Measurements from ENCODE around the gene PPP1R14B.

Gene PPP1R14B

GRCh38 chr11:64246871-64247728, at the start of gene PPP1R14B:
Gene PPP1R14B (minus strand): TSS chr11:64246943. CDS start chr11:64246673, 270 bp downstream.
- CTCF ChIA-PET: interaction anchor here (0.8 to 3.7 kb wide), 7 partner anchors 20 to 59 kb away, joined by 3 to 26 read pairs (median 4); no protein-coding TSS in a partner anchor
- DNase-seq (ENCODE audit: extremely low spot score): peak; percentile 85

GRCh38 chr11:64296236-64296635, 49.5 kb upstream of the PPP1R14B start:
- no peak for DNase-seq (ENCODE audit: extremely low spot score)
- CTCF ChIA-PET: interaction anchor here (0.8 to 1.2 kb wide), 3 partner anchors 8 to 44 kb away, joined by 3 read pairs; partner anchors contain the start of genes ESRRA and PLCB3
- POLR2A ChIA-PET: no interaction called here
- no peak for TF ChIP-seq CTCF (IDR thresholded peaks at IDR 0.05; ENCODE audit: control extremely low read depth, extremely low read depth, low read depth, missing control alignments)

More at GRCh38 chr11:64246871-64247728, at the start of gene PPP1R14B:
- POLR2A ChIA-PET: interaction anchor here (0.6 kb wide), 2 partner anchors 67 to 106 kb away, joined by 3 read pairs; no protein-coding TSS in a partner anchor
- TF ChIP-seq CTCF (IDR thresholded peaks at IDR 0.05; ENCODE audit: control extremely low read depth, extremely low read depth, low read depth, missing control alignments): no peak

GRCh38 chr11:64295760-64296159, 49.0 kb upstream of the PPP1R14B start:
- no peak for DNase-seq (ENCODE audit: extremely low spot score)
- ChIA-PET CTCF (interaction anchor here (0.8 to 14.3 kb wide), 3 partner anchors 7 to 44 kb away, joined by 3 to 186 read pairs (median 3); partner anchors contain the start of genes CATSPERZ, ESRRA and PLCB3), POLR2A (no interaction called here)
- TF ChIP-seq CTCF (IDR thresholded peaks at IDR 0.05; ENCODE audit: control extremely low read depth, extremely low read depth, low read depth, missing control alignments): no peak

- ChIA-PET POLR2A (interaction anchor here (0.6 to 0.7 kb wide), 2 partner anchors 8 to 28 kb away, joined by 6 read pairs; no protein-coding TSS in a partner anchor), CTCF (interaction anchor here (14.3 kb wide), 1 partner anchor 8 kb away, joined by 186 read pairs; the partner anchor contains the start of genes CATSPERZ and ESRRA)
- no peak for TF ChIP-seq CTCF (IDR thresholded peaks at IDR 0.05; ENCODE audit: control extremely low read depth, extremely low read depth, low read depth, missing control alignments)
- no peak for DNase-seq (ENCODE audit: extremely low spot score)
These were observed 48.0 kb upstream of the PPP1R14B start for GRCh38 chr11:64294774-64295173.

GRCh38 chr11:64292460-64293254, 45.9 kb upstream of the PPP1R14B start:
- no peak for DNase-seq (ENCODE audit: extremely low spot score)
- TF ChIP-seq CTCF (IDR thresholded peaks at IDR 0.05; ENCODE audit: control extremely low read depth, extremely low read depth, low read depth, missing control alignments): no peak
- POLR2A ChIA-PET: no interaction called here
- CTCF ChIA-PET: interaction anchor here (14.3 kb wide), 1 partner anchor 10 kb away, joined by 186 read pairs; the partner anchor contains the start of genes CATSPERZ and ESRRA
